B cell (primary cell): ENCODE data around the gene NREP. TPM values are rescaled to one million over a fixed set of nuclear protein-coding genes. Genes with fewer than 3 reads are reported as not detected.

ENCODE experiments used
- ATAC-seq: fragments of 200-7000 bp; cut with Tn5 transposase; one replicate; pipeline ENCODE4 v1.10.0; 2021; ENCODE audit warnings: low read depth, mild to moderate bottlenecking, moderate number of reproducible peaks, moderate library complexity
- CTCF ChIA-PET: fragments of 350-600 bp; sonication (Branson Sonifier 250); formaldehyde crosslinking; loops from one replicate; lab custom pipeline; 2021; ENCODE audit warnings: antibody characterized with exemption, inconsistent platforms; lab: Charles Lee
- POLR2A ChIA-PET: fragments of 350-600 bp; sonication (Branson Sonifier 250); formaldehyde crosslinking; loops from one replicate; lab custom pipeline; 2021; ENCODE audit warnings: antibody characterized with exemption; lab: Charles Lee
- DNase-seq: peaks from one replicate; pipeline ENCODE4 v3.0.0; 2013
- H2AFZ ChIP-seq: 2 replicates; pipeline ENCODE4 v1.6.1; 2012; ENCODE audit warnings: mild to moderate bottlenecking, low read depth, low read length; ENCODE audit not compliant: insufficient read depth, poor library complexity, severe bottlenecking
- H3K27ac ChIP-seq, 2 donors: 1 replicate in 1 of 2; 2 replicates in 1 of 2; pipeline ENCODE4 v1.5.1; 2012 to 2013; ENCODE audit warnings: low read length in 2 of 2, mild to moderate bottlenecking in 2 of 2, moderate library complexity in 1 of 2
- H3K27me3 ChIP-seq, 4 experiments: fragments of 200-600 bp in 1 of 4; sonication (generic) in 1 of 4; replicated peaks in 1 of 4; 1 replicate in 2 of 4; 2 replicates in 2 of 4; pipeline versions ENCODE4 v1.6.1 to v1.7.0; 2013 to 2016; ENCODE audit warnings: low read length in 3 of 4, mild to moderate bottlenecking in 2 of 4, mixed read lengths in 1 of 4, moderate library complexity in 1 of 4; ENCODE audit not compliant: insufficient read depth in 4 of 4, control insufficient read depth in 3 of 4; ENCODE audit errors: control extremely low read depth in 1 of 4
- H3K36me3 ChIP-seq, 2 experiments: replicated peaks in 1 of 2; 1 replicate in 1 of 2; 2 replicates in 1 of 2; pipeline versions ENCODE4 v1.6.1 to v1.7.1; 2013; ENCODE audit warnings: low read length in 1 of 2; ENCODE audit not compliant: insufficient read depth in 2 of 2, control insufficient read depth in 1 of 2; ENCODE audit errors: control extremely low read depth in 1 of 2, extremely low read depth in 1 of 2
- H3K4me1 ChIP-seq, 2 donors: fragments of 200-600 bp in 1 of 2; sonication (generic) in 1 of 2; 1 replicate in 1 of 2; 2 replicates in 1 of 2; pipeline versions ENCODE4 v1.5.1 to v1.6.1; 2013 to 2017; ENCODE audit warnings: low read length in 2 of 2; ENCODE audit not compliant: control insufficient read depth in 2 of 2, insufficient read depth in 2 of 2
- H3K4me2 ChIP-seq: replicated peaks from 2 replicates; pipeline ENCODE3; 2012; ENCODE audit warnings: mild to moderate bottlenecking, low read depth, low read length; ENCODE audit not compliant: poor library complexity, severe bottlenecking
- H3K4me3 ChIP-seq, 5 experiments: fragments of 200-600 bp in 1 of 5; sonication (generic) in 1 of 5; 1 replicate in 3 of 5; 2 replicates in 2 of 5; pipeline versions ENCODE4 v1.5.1 to v1.7.0; 2011 to 2016; ENCODE audit warnings: low read length in 4 of 5, mild to moderate bottlenecking in 4 of 5, low read depth in 2 of 5, control low read depth in 1 of 5, moderate library complexity in 1 of 5; ENCODE audit not compliant: insufficient read depth in 1 of 5; ENCODE audit errors: control extremely low read depth in 1 of 5, extremely low read depth in 1 of 5
- H3K79me2 ChIP-seq: fragments of 200-600 bp; sonication (generic); one replicate; pipeline ENCODE4 v1.6.0; 2016; ENCODE audit warnings: low read length; ENCODE audit not compliant: control insufficient read depth, insufficient read depth
- H3K9ac ChIP-seq: fragments of 200-600 bp; sonication (generic); 2 replicates; pipeline ENCODE4 v1.6.1; 2017; ENCODE audit warnings: mild to moderate bottlenecking, low read length, moderate library complexity
- H3K9me3 ChIP-seq, 3 donors: one replicate each; pipeline versions ENCODE4 v1.6.1 to v1.7.1; 2013; ENCODE audit warnings: low read length in 2 of 3; ENCODE audit not compliant: control insufficient read depth in 2 of 3, insufficient read depth in 1 of 3; ENCODE audit errors: control extremely low read depth in 1 of 3
- H4K20me1 ChIP-seq: 2 replicates; pipeline ENCODE4 v1.6.0; 2012; ENCODE audit warnings: mild to moderate bottlenecking, low read length; ENCODE audit not compliant: insufficient read depth, control insufficient read depth, poor library complexity, severe bottlenecking
- H3K27ac Mint-ChIP-seq: one replicate; pipeline ENCODE4 v1.8.0; 2021; ENCODE audit warnings: mixed read lengths
- H3K27me3 Mint-ChIP-seq: one replicate; pipeline ENCODE4 v1.8.0; 2021; ENCODE audit warnings: mixed read lengths
- H3K4me1 Mint-ChIP-seq: one replicate; pipeline ENCODE4 v1.8.0; 2021; ENCODE audit warnings: mixed read lengths
- H3K4me3 Mint-ChIP-seq: one replicate; pipeline ENCODE4 v1.8.0; 2021; ENCODE audit warnings: mixed read lengths
- H3K9me3 Mint-ChIP-seq: one replicate; pipeline ENCODE4 v1.8.0; 2022; ENCODE audit warnings: mixed read lengths; ENCODE audit not compliant: insufficient read depth
- CTCF ChIP-seq: fragments of 200-600 bp; IDR thresholded peaks from one replicate; pipeline ENCODE4 v1.8.0; 2022; ENCODE audit warnings: antibody characterized with exemption, mild to moderate bottlenecking
- EZH2 ChIP-seq: IDR thresholded peaks from 2 replicates; pipeline ENCODE4 v1.6.1; 2012; ENCODE audit warnings: borderline replicate concordance, low read depth, mild to moderate bottlenecking, moderate library complexity, low read length; ENCODE audit not compliant: insufficient read depth, poor library complexity, severe bottlenecking
- WGBS: methylation state at CpG from one replicate; pipeline ENCODE4 v1.1.5; 2013; ENCODE audit warnings: missing lambda C conversion rate; ENCODE audit not compliant: insufficient coverage; 5-methylcytosine and 5-hydroxymethylcytosine counted together
- intact Hi-C: fragments of 100-400 bp; cut with micrococcal nuclease; formaldehyde crosslinking; loops from one replicate; pipeline ENCODE4 v1.10.0; 2022
- polyA plus RNA-seq: library from polyadenylated mRNA; depleted of rRNA; stranded (reverse); fragments of >200 nt; gene quantifications from 2 replicates; pipeline ENCODE4 v1.2.3, GENCODE V29; 2012
- total RNA-seq, 2 donors: library from RNA; stranded (reverse); fragments of 120-200 nt in 1 of 2; gene quantifications; 1 replicate in 1 of 2; 2 replicates in 1 of 2; pipeline versions ENCODE4 v1.2.3 to v1.2.4, GENCODE V29; 2013 to 2022

Gene NREP
- total and polyA plus RNA-seq, 2 donors (not counting 1 experiment from before 2014, with no cell fraction given): 6.7 to 17.0 TPM

GRCh38 chr5:111699976-111700375 lies 57.0 kb downstream of the NREP start:
- Histone ChIP-seq H3K4me3 (no peak overlapping the region), H2AFZ (no peak overlapping the region), H4K20me1 (no peaks in the 10 kb centered on the region), H3K4me2 (no peak overlapping the region), H3K27ac (no peak overlapping the region), H3K9ac (no peak overlapping the region), H3K27me3 (no peaks in the 10 kb centered on the region), H3K4me1 (peaks cover 16 to 18% of the 10 kb centered on the region in 2 donors), H3K79me2 (no peaks in the 10 kb centered on the region), H3K9me3 (no peaks in the 10 kb centered on the region), H3K36me3 (no peaks in the 10 kb centered on the region)
- DNase-seq (no peak), ATAC-seq (no peak)
- POLR2A ChIA-PET: no interaction called here
- intact Hi-C loops: loop anchor here (5.0 kb wide), 1 partner anchor 57 kb away; the partner anchor contains the start of gene NREP
- no peak overlapping the region for H3K27ac Mint-ChIP-seq
- H3K4me3 Mint-ChIP-seq: no peak overlapping the region
- TF ChIP-seq EZH2 (no peak), CTCF (no peak)
- CTCF ChIA-PET: no interaction called here
- H3K4me1 Mint-ChIP-seq: peaks cover 13% of the 10 kb centered on the region
- no peaks in the 10 kb centered on the region for H3K27me3 Mint-ChIP-seq
- 93% methylated on average over 4 of the region's 6 CpGs for WGBS
- H3K9me3 Mint-ChIP-seq: no peaks in the 10 kb centered on the region

GRCh38 chr5:111699324-111699723 lies 57.7 kb downstream of the NREP start:
- Histone ChIP-seq H3K4me2 (no peak overlapping the region), H2AFZ (no peak overlapping the region), H3K27ac (no peak overlapping the region), H3K4me3 (no peak overlapping the region), H4K20me1 (no peaks in the 10 kb centered on the region), H3K36me3 (no peaks in the 10 kb centered on the region), H3K9me3 (no peaks in the 10 kb centered on the region), H3K4me1 (peaks cover 9 to 12% of the 10 kb centered on the region in 2 donors), H3K27me3 (peaks cover 0 to 3% (median 0%) of the 10 kb centered on the region in 4 experiments), H3K9ac (no peak overlapping the region), H3K79me2 (no peaks in the 10 kb centered on the region)
- POLR2A ChIA-PET: no interaction called here
- TF ChIP-seq CTCF: no peak
- TF ChIP-seq EZH2: no peak
- Mint-ChIP-seq H3K27me3 (no peaks in the 10 kb centered on the region), H3K4me3 (no peak overlapping the region), H3K27ac (no peak overlapping the region), H3K9me3 (no peaks in the 10 kb centered on the region), H3K4me1 (peaks cover 9% of the 10 kb centered on the region)
- ATAC-seq: no peak
- no peak for DNase-seq
- WGBS: no CpG with 5 or more reads among the region's 1 CpG
- CTCF ChIA-PET: no interaction called here
- intact Hi-C loops: no loop called here
